Retinal pigment epithelial cell (primary cell): Measurements from ENCODE around the gene RPL10.

Experiments
- DNase-seq: peaks from one replicate; pipeline ENCODE4 v3.0.0-alpha.2; 2010; ENCODE audit warnings: low read depth
- H3K4me3 ChIP-seq: 2 replicates; pipeline ENCODE4 v1.5.1; 2011; ENCODE audit warnings: mild to moderate bottlenecking, low read length, control low read depth, moderate library complexity
- CTCF ChIP-seq: conservative IDR thresholded peaks from 2 replicates; pipeline ENCODE4 v1.5.1; 2011; ENCODE audit warnings: low read depth, low read length, control low read depth, inconsistent platforms

The RPL10 gene

GRCh38 chrX:154362085-154362742 lies 36.0 kb upstream of the RPL10 start:
- TF ChIP-seq CTCF: no peak
- no peak overlapping the region for H3K4me3 ChIP-seq
- DNase-seq: no peak

GRCh38 chrX:154363706-154364439 lies 34.3 kb upstream of the RPL10 start:
- DNase-seq: no peak
- TF ChIP-seq CTCF: no peak

GRCh38 chrX:154365052-154365600 lies 33.1 kb upstream of the RPL10 start:
- DNase-seq: no peak
- TF ChIP-seq CTCF: no peak
- H3K4me3 ChIP-seq: no peak overlapping the region

More at GRCh38 chrX:154363706-154364439, 34.3 kb upstream of the RPL10 start:
- no peak overlapping the region for H3K4me3 ChIP-seq

- H3K4me3 ChIP-seq: no peak overlapping the region
- TF ChIP-seq CTCF: no peak
- DNase-seq: no peak
Observed at GRCh38 chrX:154365997-154366665, 32.0 kb upstream of the RPL10 start.

GRCh38 chrX:154366666-154367055 lies 31.5 kb upstream of the RPL10 start:
- no peak for TF ChIP-seq CTCF
- no peak for DNase-seq
- no peak overlapping the region for H3K4me3 ChIP-seq

GRCh38 chrX:154367474-154368308 lies 30.5 kb upstream of the RPL10 start:
- no peak for DNase-seq
- TF ChIP-seq CTCF: no peak
- peak overlapping the region; percentile 61 for H3K4me3 ChIP-seq
